ENCODE results near the gene KLHL4.

- TF ChIP-seq CTCF (IDR thresholded peaks at IDR 0.05) = no peak
- no peak for TF ChIP-seq POLR2A (IDR thresholded peaks at IDR 0.05)
Observed at GRCh38 chrX:87525771-87526229, 8.2 kb downstream of the KLHL4 start.

All from right lobe of liver (tissue), 4 donors.